Stimulated activated CD8-positive, alpha-beta memory T cell treated with anti-CD3 and anti-CD28 coated beads, Interleukin-4, amount 100 ng/mL, for 1 hour (primary cell): ENCODE measurements around the gene ERF.

Source experiments
- DNase-seq, 2 donors: peaks; one replicate each; pipeline ENCODE4 v3.0.0-alpha.2; 2020; ENCODE audit warnings: low read depth in 2 of 2, low spot score in 1 of 2

ERF gene

DNA sequence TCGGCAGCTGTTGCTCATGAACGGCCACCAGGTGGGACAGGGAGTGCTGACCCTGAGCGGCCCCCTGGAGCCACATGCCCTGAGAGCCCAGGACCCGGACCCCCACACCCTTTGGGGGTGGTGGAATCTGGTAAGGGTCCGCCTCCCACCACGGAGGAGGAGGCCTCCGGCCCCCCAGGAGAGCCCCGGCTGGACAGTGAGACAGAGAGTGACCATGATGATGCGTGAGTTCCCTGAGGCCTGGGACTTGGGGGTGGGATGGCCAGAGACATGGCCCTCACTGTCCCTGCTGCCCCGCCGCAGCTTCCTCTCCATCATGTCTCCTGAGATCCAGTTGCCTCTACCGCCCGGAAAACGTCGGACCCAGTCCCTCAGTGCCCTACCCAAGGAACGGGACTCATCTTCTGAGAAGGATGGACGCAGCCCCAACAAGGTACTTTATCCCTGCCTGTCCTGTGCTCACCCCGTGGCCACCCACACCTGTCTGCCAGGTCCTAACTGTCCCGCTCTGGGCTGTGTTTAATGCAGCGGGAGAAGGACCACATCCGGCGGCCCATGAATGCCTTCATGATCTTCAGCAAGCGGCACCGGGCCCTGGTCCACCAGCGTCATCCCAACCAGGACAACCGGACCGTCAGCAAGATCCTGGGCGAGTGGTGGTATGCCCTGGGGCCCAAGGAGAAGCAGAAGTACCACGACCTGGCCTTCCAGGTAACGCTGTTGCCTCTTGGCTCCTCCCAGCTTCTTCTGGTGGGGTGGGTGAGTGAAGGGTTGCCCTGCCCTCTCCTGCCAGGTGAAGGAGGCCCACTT lies 32.3 kb upstream of the ERF start:
- no peak for DNase-seq

DNA sequence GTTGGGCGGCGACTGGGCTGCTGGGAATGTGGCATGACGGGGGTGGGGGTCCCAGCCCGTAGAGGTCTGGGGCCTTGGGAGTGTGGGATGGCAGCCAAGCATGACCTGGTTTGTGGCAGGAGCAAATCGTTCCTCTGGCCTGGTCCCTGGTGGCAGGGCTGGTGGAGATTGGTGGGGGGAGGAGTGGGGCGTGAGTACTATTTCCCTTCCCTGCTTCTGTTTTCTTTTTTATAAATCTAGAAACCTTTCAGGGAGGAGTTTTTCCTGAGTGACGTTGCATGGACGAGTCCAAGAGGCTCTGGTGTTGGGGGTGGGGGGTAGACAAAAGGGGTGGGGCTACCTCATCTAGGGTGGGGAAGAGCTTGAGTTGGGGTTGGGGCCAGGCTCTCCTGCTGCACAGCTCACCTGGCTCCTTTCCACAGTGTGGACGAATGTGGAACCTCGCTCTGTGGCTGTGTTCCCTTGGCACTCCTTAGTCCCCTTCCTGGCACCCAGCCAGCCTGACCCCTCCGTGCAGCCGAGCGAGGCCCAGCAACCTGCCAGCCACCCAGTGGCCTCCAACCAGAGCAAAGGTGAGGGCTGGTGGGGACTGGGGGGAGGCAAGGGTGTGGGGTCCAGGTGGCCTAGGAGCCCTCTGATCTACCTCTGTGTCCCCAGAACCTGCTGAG lies 31.6 kb upstream of the ERF start:
- no peak for DNase-seq

DNA sequence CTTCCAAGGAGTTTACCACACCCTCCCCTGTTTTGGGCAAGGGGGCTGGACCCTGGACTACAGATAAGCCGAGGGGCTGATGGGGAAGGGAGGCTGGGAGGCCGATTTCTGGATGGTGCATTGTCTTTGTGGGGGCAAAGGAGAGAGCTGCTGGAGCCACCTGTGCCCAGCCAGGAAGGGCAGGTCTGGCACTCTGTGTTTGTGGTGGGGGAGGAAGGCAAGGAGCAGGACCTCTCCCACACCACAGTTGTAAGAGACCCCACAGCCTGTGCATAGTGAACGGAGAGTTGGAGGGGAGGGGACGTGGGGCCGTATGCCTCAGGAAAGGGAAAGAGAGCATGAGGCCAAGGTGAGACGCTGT lies 31.0 kb upstream of the ERF start:
- DNase-seq, result no peak

DNA sequence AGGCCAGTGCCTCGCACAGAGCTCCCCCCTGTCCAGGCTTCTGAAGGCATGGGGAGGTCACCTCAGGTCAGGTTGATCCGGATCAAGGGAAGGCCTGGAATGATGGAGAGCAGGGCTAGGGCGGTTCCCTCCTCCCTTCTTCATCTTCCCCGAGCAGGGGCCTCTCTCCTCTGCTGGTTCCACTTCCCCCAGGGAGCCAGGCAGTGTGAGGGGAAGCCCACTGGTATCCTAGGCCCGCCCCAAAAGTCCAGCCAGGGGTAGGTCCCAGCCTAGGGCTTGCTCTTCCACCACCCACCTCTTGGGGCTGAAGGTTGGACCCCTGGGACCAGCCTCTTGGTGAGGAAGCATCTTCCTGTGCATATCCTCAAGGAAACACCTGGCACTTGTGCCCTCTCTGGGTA lies 30.6 kb upstream of the ERF start:
- DNase-seq, result no peak

DNA sequence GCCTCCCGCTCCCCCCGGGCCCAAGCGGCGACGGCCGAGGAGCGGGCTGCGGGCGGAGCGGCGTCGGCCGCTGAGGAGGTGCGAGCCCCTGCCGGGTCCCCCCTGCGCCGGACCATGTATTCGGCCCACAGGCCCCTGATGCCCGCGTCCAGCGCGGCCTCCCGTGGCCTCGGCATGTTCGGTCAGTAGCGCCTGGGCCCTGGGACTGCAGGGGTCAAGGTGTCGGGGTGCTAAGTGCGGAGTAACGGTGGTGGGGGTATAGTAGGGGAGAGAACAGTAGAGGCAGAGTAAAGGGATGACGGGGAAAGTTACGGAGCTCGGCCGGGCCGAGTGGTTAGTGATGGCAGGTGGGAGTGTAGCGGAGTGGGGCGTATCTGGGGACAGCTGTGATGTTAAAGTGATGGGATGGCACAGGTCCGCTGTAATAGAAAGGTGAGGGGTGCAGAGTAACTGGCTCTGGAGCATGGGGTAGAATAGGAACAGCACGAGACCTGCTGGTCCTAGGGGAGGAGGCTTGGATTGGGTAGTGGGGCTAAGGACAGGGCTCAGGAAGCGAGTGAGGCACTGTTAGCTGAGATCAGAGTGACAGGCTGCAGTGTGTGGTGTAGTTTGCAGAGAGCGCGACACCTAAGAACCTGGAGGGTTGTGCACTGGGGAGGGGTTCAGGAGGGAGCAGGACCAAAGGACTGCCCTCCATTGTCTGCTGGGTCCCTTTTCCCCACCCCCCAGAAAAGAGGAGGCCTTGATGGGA lies 29.8 kb upstream of the ERF start:
- no peak for DNase-seq

DNA sequence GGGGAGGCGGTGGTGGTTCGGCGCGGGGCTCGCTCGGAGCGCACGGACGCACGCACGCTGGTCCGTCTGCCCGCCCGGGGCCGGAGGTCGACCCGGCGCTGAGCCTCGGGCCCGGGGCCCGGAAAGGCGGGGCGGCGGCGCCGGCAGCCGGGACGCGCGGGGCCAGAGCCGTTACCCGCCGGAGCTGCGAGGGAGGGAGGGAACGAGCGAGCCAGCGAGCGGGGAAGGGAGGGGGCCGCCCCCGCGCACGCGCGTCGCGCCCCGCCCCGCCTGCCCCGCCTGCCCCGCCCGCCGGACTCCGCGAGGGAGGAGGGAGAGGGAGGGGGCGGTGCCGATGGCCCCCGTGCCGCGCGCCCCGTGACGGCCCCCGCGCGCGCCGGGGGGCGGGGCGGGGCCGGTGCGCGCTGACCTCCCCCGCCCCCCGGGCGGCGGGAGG lies 29.2 kb upstream of the ERF start:
- DNase-seq, result peak; percentile 53 to 71

DNA sequence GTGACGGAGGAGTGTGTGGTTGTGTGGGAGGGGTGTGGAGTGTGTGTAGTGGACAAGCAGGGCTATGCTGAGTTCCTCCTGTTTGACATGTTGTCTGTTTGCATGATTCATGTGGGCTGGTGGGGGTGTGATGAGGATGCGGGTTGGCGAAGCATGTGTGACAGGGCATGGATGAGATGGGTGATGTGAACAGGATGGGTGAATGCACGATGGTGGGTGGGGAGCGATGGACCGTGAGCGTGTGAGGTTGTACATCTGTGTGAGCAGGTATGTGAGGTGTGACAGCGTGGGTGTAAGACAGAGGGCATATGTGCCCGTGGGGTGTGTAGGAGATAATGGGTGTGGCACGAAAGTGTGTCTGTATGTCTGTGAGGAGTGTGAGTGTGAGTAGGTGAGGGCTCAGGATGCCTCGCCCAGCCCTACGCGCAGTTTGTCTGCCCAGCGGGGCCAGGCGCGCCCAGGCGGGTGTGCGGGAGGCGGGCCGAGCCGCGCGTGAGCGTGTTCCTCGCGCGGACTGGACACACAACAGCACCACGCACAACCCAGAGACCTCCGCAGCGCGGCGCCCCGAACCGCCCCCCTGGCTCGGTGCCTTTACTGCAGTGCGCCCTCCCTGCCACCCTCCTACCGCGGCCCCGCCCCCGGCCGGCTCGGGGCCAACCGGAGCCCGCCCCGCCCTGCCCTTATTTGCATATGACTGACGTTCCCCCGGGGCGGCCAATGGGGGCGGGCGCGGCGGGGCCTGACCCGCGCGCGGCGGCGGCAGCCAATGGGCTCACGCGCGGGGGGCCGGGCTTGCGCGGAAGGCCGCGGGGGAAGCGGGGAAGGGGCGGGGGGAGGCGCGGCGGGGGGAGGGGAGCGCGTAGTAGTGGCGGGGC lies 28.5 kb upstream of the ERF start:
- peak; percentile 88 to 92 for DNase-seq

DNA sequence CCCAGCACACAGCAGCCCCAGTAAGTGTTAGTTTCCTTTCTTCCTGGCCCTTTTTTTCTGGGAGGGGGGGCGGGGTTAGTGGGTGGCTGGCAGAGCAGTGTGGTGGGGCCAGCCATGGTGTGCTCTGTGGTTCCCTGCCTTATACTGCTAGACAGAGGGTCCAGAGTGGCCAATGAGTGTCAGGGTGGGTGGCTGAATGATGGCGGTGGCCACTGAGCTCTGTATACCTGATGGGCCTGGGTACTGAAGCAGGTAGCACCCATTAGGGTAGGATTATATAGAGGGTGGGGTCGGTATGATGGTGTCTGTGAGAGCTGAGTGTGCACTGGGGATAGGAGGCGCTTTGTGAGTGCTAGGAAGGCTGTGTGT lies 27.9 kb upstream of the ERF start:
- no peak for DNase-seq

DNA sequence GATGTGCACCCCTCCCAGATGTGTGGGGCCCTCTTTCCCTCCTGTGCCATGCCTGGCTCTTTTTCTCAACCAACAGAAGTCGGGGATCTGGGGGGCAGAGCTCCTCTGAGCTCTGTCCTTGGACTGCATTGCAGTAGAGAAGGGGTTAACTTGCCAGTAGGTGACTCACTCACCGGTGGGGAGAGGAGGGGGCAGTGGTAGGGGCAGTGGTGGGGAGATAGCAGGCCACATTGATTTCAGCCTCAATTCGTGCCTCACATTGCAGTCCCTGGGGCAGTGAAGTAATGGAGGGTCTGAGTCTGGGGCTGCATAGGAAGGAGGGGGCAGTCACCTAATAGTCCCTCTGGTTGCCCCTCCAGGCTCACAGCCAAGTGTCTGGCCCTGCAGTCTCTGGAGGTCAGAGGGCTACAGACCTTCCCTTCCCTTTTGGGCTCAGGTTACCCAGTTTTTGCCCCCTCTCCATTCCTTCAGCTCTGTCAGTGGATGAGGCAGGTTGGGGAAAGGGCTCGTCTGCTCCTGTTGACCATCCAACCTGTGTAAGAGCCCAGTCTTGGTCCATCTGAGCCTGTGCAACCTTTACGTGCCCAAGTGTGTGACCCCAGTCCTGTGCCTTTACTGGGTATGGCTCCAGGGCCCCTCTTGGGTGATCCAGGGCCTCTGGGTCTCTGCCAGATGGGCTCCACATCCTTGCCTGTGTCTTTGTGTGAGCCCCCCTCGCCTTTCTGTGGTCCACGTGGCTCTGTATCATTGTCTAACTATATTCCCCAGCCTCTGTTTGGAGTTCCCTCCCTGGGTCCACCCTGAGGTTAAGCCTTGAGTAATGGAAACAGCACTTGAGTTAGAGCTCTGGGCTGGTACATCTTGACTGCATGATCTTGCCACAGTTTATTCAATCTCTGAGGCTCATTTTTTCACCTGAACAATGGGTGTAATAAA lies 27.2 kb upstream of the ERF start:
- DNase-seq, result no peak

DNA sequence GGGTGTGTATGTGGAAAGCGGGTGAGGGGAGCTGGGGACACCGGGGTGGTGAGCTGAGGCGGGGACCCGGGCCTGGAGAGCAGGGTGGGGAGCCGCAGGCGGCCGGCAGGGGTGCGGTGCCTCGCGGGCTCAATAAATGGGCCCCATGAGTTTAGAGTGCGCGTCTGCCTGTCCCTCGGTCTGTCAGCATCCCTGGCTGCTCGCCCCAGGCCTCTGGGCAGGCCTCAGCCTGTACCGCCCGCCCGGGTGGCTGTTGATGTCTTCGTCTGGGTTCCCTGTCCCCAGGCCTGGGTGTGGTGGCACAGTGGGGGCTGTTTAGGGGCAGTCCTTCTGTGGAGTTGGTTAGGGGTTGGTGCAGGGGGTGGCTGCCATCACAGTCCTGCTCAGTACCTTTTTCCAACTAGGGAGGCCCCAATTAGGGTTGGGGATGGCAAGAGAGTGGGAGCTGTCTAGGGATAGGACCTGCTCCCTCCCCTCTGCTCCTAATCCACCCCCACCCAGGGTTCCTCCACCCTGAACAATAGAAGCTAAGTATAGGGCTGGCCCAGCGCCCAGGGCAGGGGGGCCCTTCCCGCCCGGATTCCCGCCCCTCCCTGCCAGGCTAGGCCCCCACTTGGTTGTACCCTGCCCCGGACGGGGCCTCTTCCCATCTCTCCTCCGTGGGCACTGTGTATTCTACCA lies 26.4 kb upstream of the ERF start:
- DNase-seq, result no peak

DNA sequence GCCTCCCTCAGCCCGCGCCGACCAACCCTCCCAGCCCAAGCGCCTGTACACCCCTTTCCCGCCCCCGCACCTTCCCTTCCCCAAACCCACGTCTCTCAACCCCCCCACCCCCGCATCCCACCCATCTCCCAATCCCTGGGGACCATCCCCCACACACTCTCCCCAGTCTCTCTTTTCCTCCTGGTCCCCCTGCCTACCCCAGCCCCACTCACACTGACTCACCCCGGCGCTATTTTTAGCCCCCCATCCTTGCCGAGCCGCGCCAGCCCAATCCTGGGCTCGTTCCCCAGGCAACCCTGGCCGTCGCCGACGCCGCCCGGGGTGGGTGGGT lies 25.9 kb upstream of the ERF start:
- no peak for DNase-seq

DNA sequence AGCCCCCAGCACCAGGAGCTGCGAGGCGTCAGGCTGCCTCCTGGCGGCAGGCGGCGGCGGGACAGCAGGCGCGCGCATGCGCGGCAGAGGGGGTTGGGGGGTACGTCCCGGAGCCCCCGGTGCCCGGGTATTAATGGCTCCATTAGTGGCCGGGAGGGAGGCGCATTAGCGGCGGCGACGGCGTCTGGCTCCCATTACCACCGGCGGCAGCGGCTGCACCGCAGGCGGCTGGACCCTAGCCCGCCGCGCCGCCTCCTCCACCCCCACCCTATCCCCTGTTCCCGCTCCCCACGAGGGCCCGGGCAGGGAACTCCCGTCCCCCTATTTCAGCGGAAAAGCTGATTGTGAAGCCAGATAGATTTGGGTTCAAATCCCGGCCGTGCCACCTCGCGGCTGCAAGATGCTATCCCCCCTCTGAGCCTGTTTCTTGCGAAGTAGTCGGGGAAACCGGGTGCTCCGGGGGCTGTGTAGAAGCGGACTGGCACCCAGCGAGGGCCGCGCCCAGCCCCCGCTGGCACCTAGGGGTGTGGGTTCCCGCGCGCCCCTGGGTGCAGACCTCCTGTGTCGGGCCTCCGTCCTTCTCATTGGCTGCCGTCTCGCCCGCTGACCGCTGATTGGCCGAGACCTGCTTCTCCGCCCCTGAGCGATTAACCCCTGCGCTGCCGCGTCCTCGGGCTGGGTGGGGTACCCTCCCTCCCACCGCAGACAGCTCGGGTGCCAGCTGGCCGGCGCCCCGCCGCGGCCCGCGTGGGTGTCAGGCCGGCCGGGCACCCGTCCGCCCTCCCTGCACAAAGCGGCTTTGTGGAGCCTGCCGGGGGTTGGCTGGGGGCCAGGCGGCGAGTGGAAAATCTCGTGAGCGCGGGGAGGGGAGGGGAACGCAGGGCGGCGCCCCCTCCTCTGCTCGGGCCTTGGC lies 25.2 kb upstream of the ERF start:
- peak; percentile 58 to 69 for DNase-seq

DNA sequence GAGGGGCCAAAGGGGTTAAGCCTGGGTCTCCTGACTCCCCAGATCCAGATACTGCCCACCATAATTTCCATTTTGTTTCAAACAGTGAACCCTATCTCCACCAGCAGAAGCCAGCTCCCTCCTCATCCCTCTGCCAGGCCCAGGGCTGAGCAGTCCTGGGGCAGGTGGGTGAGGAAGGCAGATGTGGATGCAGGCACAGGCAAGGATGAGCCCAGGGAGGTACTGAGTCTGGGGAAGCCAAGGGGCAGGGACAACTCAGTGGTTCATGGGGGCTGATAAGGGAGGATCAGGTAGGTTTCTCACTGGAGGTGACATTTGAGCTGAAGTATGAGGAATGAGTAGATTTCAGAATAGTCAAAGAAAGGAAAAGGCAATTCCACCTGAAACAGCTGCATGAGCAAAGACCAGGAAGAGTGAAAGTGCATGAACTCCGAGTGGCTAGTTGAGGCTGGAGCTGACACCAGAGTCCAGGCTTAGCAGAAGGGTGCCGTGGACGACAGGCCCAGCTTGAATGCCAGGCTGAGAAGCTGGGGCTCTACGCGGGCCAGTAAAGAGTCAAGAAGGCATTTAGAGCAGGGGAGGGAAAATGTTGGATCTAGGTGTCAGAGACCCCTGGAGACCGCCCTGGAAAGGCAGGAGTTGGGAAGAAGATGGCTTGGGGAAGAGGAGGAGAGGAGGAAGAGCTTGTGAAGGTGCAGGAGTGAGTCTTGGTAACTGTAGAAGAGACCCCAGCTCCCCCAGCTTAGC lies 24.4 kb upstream of the ERF start:
- no peak for DNase-seq

DNA sequence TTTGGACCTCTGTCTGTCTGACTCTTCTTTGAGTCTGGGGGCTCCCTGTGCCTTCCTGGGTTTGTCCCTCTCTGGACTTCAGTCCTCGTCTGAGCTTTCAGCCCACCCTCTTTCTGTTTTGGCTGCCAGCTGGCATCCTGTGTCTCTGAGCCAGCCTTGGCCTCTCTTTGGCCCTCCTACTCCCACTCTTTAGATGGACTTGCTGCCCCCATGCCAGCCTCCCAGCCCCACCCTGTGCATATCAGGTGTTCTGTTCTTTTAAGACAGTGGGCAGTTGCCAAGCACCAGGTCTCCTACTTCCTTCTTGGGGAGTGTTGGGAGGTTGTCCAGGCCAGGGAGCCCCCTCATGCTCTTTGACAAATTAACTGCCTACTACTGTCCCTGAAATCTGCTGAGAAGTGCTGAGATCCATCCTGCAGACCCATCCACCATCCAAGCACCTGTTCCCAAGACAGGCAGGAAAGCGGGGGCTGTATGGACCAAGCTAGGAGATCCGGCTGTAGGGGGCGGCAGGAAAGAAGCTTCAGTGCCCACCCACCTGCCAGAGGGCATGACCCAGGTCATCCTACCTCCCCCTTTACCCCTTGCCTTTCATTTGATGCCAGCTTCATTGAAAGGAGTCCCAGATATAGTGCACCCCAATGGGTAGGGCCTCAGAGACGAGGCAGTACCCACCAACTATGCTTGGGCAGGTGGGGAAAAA lies 23.7 kb upstream of the ERF start:
- no peak for DNase-seq

DNA sequence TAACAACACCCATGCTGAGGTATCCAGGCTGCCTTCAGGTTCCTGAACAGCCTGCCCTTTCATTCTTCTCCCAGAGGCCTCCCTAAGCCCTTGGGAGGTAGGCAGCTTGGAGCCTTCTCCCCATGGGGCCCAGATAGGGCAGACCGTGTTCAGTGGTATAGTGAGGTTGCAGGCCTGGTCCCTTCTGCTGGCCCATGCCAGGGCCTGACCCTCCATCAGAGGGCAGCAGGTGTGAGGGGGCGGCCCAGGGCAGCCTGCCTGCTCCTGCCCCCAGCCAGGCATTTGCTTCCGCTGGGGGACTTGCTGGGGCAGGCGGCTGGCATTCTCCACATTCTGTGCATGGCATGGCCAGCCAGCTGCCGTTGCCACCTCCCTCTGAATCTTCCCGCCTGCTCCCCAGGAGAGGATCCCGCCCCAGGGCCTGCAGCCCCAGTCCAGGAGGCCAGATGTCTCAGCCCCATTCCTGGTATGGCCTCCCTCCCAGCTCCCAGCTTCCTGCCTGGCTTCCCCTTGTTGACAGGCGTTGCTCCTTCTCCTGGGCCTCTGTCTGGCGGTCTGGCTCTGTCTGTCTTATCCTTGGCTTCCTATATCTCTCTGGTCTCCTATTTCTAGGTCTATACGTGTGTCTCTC lies 23.0 kb upstream of the ERF start:
- DNase-seq, result no peak

DNA sequence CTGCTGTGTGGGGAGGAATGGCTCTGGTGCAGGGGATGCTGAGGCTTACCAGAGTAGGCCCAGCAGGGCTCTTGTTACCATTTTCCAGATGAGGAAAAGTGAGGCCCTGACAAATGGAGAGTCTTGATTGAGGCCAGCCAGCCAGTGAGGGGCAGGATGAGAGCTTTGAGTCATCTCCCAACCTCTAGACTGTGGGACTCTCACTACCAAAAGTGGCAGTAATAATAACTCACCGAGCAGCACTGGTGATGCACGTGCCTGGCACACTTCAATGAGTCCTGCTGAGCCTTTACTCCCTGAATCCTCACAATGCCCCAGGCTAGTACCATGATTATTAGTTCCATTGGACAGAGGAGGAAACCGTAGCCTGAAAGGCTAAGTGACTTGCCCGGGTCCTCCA lies 21.9 kb upstream of the ERF start:
- DNase-seq, result no peak

DNA sequence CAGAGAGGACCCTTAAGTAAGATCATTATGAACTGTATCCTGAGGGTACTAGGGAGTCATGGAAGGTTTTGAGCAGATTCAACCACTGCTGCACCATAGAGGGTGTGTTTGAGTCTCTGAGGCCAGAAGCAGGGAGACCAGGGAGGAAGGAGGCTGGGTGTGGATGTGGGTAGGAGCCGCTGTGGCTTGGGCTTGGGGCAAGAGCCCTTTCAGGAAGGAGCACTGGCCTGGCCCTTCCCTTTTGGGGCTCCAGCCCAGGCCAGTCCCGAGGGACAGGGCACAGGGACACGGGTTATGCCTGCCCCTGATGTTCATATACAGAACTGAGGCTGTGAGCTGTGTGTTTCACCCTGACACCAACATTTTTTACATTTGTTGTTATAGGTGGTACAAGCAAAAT lies 21.4 kb upstream of the ERF start:
- DNase-seq, result no peak
